GM12891 (cell line): Measurements from ENCODE around the gene CDC6.

Source experiments
- DNase-seq: peaks from one replicate; pipeline ENCODE4 v3.0.0; 2011; ENCODE audit warnings: low spot score; ENCODE audit not compliant: insufficient read length
- FAIRE-seq: peaks from 2 replicates; lab custom pipeline; 2011; peaks lifted over from hg19 to GRCh38; lab: Jason Lieb, UNC
- PAX5 ChIP-seq: IDR thresholded peaks from 2 replicates; pipeline ENCODE4 v1.6.1; 2011; ENCODE audit warnings: low read length, moderate library complexity, mild to moderate bottlenecking; ENCODE audit not compliant: insufficient read depth, severe bottlenecking
- POLR2A ChIP-seq: IDR thresholded peaks from 2 replicates; pipeline ENCODE4 v1.6.1; 2011; ENCODE audit warnings: low read depth, low read length, control low read depth
- POLR2AphosphoS5 ChIP-seq: IDR thresholded peaks from 2 replicates; pipeline ENCODE4 v1.6.1; 2011; ENCODE audit warnings: low read depth, low read length, control low read depth
- POU2F2 ChIP-seq: IDR thresholded peaks from 2 replicates; pipeline ENCODE4 v1.6.1; 2011; ENCODE audit warnings: low read depth, mild to moderate bottlenecking, control low read depth, low read length, moderate library complexity
- SPI1 ChIP-seq: IDR thresholded peaks from 2 replicates; pipeline ENCODE4 v1.6.1; 2011; ENCODE audit warnings: low read depth, low read length, control low read depth
- TAF1 ChIP-seq: IDR thresholded peaks from 2 replicates; pipeline ENCODE4 v1.6.1; 2011; ENCODE audit warnings: low read depth, low read length, control low read depth

The CDC6 gene

DNA sequence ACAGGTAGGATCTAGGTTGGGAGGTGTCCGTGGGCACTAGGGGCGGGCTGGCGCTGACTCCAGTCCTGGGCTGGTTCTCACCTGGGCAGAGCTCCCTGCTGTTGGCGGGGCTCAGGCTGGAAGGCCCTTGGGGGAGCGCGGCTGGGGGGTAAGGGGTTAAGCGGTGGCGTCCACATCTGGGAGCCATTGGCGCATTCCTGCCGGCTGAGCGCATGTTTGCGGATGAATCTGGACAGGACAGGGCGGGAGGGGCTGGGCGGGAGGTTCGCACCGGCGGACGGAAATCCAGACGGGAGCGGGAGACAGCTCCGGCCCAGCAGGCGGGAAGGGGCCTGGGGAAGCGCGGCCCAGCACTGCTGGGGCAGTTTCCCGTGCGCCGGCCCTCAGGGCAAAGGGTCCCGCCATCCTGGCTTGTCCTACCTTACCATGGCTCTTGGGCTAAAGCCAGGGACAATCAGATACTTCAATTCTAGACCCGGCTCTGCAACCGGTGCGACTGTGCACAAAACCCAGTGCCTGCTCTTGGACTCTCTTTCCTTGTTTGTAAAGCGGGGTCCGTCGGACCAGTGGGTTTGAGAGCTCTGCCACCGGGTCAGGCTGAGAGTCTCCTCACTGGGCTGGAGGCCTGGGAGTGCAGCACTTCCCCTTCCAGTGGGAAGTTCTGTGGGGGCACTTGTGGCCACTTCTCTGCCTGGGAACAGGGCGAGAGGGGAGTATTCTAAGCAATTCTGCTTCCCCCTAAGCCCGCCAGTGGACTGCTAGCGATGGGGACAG, 29.1 kb downstream of the CDC6 start:
- FAIRE-seq = no peak
- no peak for DNase-seq
- no peak for TF ChIP-seq POLR2AphosphoS5
- no peak for TF ChIP-seq TAF1
- no peak for TF ChIP-seq POLR2A
- TF ChIP-seq SPI1 = no peak
- no peak for TF ChIP-seq POU2F2
- TF ChIP-seq PAX5 = no peak

DNA sequence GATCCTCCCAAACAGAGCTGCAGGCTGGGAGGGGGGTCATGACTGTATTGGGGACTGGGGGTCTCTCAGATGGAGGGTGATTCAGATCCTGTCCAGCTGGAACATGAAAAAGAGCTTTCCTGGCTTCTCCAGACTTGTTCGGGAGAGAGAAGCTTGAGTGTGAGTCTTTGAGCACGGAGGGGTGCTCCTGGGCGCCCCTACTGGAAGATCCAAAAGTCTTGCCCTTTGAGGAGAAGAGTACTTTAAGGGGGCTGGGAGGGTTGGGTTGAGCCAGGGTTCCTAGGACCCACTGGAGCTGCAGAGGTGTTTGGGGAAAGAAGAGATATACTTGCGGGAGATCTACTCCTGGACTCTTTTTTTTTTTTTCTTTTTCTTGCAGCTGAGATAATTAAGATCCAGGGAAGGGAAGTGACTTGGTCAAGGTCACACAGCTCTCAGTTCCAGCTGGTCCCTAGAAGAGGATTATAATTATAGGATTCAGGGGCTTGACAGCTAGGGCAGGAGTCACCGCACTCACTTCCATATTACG, 29.7 kb downstream of the CDC6 start:
- DNase-seq (peak; percentile 62), FAIRE-seq (no peak)
- TF ChIP-seq TAF1 (no peak), POLR2AphosphoS5 (no peak), POLR2A (no peak), PAX5 (no peak), POU2F2 (no peak), SPI1 (0 out of 2 replicates have a peak, but pooled peaks have one; percentile 10)

DNA sequence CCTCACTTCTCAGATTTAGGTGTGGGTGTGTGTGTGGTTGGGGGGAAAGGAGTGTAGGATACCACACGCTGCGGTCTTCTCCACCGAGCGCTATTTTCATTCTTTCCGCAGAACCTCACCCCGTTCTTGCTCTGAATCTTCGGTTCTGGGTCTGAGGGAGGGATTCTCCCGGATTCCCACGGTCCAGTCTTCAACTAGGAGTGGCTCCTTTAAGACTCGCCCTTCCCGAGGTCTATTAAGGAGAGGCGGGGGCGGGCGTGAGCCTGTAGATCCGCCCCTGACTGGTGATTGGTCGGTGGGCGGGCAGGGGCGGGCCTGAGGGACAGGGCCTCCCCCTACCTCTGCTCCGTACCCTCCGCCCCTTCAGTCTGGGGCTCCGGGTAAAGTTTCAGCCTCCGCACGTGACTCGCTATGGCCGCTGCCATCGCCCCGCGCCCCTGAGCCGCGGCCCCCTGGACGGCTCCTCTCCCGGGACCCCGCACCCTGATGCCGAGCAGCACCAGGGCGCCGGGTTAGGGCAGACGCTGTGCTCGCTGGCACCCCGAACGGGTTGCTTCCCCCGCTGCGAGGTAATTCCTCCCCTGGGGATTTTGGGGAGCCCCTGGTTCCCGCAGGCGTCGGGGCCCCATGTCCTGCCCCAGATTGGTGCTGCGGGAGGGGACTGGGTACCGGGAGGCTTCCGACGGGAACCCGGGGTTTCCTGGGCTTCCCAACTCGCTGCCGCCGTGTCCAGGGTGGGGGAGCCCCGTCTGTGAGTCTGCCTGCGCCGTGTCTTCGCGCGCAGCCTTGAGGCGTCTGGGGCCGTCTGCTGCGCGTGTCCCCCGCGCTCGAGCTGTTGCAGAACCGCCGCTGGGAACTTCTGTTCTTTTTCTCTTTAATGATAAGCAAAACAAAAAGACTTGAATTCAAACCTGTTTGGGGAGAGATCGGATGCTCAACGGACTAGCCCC, 30.5 kb downstream of the CDC6 start:
- peak; percentile 94 for DNase-seq
- TF ChIP-seq TAF1 (no peak), POLR2AphosphoS5 (no peak), POU2F2 (peak; percentile 32; the same call in 1 of the 2 replicates), SPI1 (no peak)
- peak; percentile 94 for FAIRE-seq

DNA sequence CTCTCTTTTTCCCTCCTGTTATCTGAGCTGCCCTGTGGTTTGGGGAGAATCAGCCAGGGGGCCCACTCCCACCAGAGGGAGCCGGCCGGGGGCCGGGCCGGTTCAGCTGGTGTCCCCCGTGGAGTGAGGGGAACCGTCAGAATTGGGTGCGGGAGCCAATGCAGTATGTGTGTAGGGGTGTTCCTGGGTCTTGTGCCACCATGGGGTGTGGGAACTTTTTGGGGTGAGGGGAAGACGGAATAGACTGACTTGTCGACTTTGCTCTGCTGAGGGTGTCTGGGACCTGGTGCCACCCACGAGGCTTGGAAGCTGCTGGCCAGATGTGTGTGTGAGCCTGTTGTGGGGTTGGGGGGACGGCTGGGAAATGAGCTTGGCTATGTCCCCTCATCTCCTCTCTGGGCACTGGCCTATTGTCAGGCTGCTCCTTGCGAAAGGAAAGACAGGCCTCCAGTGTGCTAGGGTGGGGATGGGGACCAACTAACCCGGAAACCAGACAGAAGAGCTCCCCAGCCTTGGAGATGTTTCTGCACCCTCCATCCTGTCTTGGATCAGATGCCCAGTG, 31.2 kb downstream of the CDC6 start:
- TF ChIP-seq TAF1 (no peak), POLR2AphosphoS5 (no peak), PAX5 (no peak), POU2F2 (no peak), SPI1 (no peak), POLR2A (no peak)
- FAIRE-seq (peak; percentile 67), DNase-seq (no peak)

DNA sequence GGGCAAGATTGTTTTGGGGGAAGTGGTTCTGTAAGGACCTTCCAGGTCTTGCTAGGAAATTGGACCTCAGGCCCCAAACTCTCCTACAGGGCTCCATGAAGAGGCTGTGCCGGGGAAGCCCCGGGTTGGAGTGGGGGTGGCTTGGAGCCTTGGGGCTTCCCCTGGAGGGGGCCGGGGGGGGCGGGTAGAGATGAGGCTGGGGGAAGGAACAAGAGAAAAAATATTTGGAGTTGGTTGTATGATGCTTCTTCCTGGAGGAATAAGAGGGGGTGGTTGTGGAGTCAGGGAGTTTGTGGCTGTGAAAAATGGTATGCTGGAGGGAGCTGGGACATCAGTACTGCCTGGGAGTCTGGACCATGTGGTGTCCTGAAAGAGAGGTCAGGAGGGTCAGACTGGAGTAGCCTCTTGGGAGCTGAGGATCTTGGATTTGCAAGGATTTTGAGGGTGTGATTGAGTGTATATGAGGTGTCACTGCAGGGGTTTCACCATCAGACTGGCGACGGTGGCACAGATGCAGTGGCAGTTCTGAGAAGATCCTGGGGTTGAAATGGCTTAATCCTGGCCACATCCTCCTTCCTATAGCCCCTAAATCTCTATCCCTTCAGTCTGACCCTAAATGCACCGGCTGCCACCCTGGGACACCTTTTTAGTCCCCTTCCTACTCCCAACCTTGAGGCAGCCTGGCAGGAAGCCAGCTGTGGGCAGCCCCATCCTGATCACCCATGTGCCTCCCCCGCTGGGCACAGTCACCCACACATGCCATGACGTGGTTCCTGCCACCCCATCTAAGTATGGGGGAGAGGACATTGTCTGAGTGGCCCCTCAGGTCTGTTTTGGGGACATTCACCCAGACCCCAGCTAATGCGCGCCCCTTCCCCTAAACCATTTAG, 32.2 kb downstream of the CDC6 start:
- TF ChIP-seq TAF1 = no peak
- no peak for TF ChIP-seq POLR2A
- no peak for TF ChIP-seq POLR2AphosphoS5
- no peak for TF ChIP-seq PAX5
- TF ChIP-seq SPI1 = no peak
- FAIRE-seq (peak; percentile 59), DNase-seq (no peak)

DNA sequence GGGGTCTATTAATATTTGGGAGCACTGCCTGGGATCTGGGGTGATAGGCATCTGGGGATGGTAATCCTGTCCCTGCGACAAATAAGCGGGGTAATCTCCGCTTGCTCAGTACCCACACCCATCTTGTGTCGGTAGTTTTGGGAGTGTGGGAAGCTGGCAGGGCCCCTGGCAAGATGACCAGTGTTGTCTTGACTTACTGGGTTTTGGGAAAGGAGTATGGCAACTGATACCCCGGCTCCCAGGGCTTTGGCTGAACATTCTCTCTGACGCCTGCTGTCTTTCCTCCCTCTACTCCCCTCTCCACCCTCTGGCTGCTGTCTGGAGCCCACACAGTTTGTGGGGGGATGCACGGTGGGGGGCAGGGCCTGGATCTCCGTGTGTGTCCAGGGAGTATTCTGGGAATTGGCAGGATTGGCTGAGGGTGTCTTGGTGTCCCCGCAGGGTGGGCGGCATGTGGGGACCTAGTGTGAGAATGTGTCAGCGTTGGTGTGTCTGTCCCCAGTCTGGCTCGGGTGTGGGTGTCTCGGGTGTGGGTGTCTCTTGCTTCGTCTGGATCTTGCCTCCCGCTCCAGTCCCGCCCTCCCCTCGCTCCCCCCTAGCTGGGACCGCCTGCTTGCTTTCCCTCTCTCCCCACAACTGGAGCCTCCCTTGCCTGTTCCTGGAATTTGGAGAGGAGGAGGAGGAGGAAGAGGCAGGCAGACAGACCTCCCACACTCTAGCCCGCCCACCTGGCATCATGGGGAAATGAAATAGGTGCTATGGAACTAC, 33.3 kb downstream of the CDC6 start:
- no peak for TF ChIP-seq POU2F2
- TF ChIP-seq POLR2AphosphoS5 = no peak
- TF ChIP-seq SPI1 = no peak
- no peak for TF ChIP-seq PAX5
- no peak for TF ChIP-seq TAF1
- TF ChIP-seq POLR2A = no peak

DNA sequence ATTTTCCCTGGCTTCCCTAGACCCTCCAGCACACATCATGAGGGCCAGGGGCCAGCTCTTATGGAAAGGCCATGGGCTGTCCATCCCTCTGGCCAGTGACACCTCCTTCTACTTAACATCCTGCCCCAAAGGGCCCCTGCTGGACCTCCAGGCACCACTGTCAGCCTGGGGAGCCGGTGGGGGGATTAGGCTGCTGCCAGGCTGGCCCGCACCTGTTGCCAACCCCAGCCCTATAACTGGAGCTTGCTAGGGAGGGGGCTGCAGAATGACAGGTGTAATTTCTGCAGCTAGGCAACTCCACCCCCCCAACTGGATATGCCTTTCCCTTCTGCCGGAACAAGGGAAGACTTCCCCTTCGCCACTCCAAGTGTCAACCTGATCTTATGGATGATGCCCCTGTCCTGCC, 33.8 kb downstream of the CDC6 start:
- DNase-seq = no peak
- no peak for FAIRE-seq
- TF ChIP-seq PAX5 = no peak
- TF ChIP-seq TAF1 = no peak
- TF ChIP-seq POLR2AphosphoS5 = no peak
- TF ChIP-seq SPI1 = no peak
- no peak for TF ChIP-seq POLR2A
- no peak for TF ChIP-seq POU2F2

More for the DNA sequence above, 33.3 kb downstream of the CDC6 start:
- DNase-seq = no peak
- peak; percentile 31 for FAIRE-seq

DNA sequence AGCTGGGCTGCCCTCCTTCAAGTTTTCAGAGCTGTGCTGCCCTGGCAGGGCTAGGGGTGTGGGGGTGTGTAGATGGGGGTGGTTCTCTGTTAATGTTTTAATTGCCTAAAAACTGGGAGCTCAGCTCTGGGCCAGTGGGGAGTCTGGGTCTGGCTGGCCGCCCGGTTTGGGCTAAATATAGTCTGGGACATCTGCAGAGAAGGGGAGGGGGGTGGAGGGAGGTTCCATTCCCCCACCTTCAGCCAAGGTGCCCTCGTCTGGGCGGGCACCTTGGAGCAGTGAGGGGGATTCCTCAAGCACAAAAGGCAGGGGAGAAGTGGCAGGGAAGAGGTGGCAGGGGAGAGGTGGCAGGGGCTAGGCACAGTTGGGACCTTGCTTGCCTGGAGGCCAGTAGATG, 34.3 kb downstream of the CDC6 start:
- TF ChIP-seq POU2F2 (no peak), TAF1 (no peak), POLR2AphosphoS5 (no peak), POLR2A (no peak), PAX5 (no peak), SPI1 (no peak)
- DNase-seq (no peak), FAIRE-seq (no peak)
